CD14-positive monocyte (primary cell): Measurements from ENCODE around the gene HMGXB3. TPM values are rescaled to one million over a fixed set of nuclear protein-coding genes. Genes with fewer than 3 reads are reported as not detected.
"Not testable (repeated sequence)": the region's sequence is repeated elsewhere in the genome, so short reads cannot be mapped to it uniquely, and the experiment has no call there.

Experiments used
- DNase-seq, 3 donors: peaks; one replicate each; pipeline ENCODE4 v3.0.0-alpha.2; 2011 to 2022
- H2AFZ ChIP-seq: 2 replicates; pipeline ENCODE4 v1.6.0; 2012; ENCODE audit warnings: mild to moderate bottlenecking, low read depth, low read length, inconsistent platforms; ENCODE audit not compliant: insufficient read depth, poor library complexity, severe bottlenecking
- H3K27ac ChIP-seq, 2 donors: 1 replicate in 1 of 2; 2 replicates in 1 of 2; pipeline ENCODE4 v1.5.1; 2012 to 2013; ENCODE audit warnings: low read length in 2 of 2, control low read depth in 1 of 2, inconsistent platforms in 1 of 2, low read depth in 1 of 2, mild to moderate bottlenecking in 1 of 2
- H3K27me3 ChIP-seq, 2 donors: one replicate each; pipeline versions ENCODE4 v1.6.0 to v1.6.1; 2011 to 2013; ENCODE audit warnings: low read length in 2 of 2; ENCODE audit not compliant: control insufficient read depth in 2 of 2, insufficient read depth in 2 of 2
- H3K36me3 ChIP-seq, 2 donors: replicated peaks in 1 of 2; 1 replicate in 1 of 2; 2 replicates in 1 of 2; pipeline versions ENCODE4 v1.5.1 to v1.6.1; 2012 to 2013; ENCODE audit warnings: low read length in 2 of 2, control low read depth in 1 of 2, inconsistent platforms in 1 of 2, mild to moderate bottlenecking in 1 of 2; ENCODE audit not compliant: insufficient read depth in 2 of 2, control insufficient read depth in 1 of 2
- H3K4me1 ChIP-seq, 2 donors: 1 replicate in 1 of 2; 2 replicates in 1 of 2; pipeline versions ENCODE4 v1.5.1 to v1.6.1; 2012 to 2013; ENCODE audit warnings: low read length in 2 of 2, control low read depth in 1 of 2, inconsistent platforms in 1 of 2, mild to moderate bottlenecking in 1 of 2, moderate library complexity in 1 of 2; ENCODE audit not compliant: insufficient read depth in 2 of 2, control insufficient read depth in 1 of 2
- H3K4me2 ChIP-seq: replicated peaks from 2 replicates; pipeline ENCODE3; 2012; ENCODE audit warnings: low read length, moderate library complexity, mild to moderate bottlenecking; ENCODE audit not compliant: poor library complexity, severe bottlenecking; ENCODE audit errors: extremely low read depth
- H3K4me3 ChIP-seq, 3 experiments: fragments of 200-600 bp in 1 of 3; sonication (generic) in 1 of 3; replicated peaks in 1 of 3; 1 replicate in 2 of 3; 2 replicates in 1 of 3; pipeline ENCODE4 v1.5.1; 2011 to 2013; ENCODE audit warnings: low read length in 3 of 3, mild to moderate bottlenecking in 3 of 3, control low read depth in 2 of 3, low read depth in 2 of 3, inconsistent platforms in 1 of 3, moderate library complexity in 1 of 3
- H3K79me2 ChIP-seq: 2 replicates; pipeline ENCODE4 v1.6.0; 2012; ENCODE audit warnings: mild to moderate bottlenecking, control low read depth, inconsistent platforms, low read length, moderate library complexity; ENCODE audit not compliant: insufficient read depth
- H3K9ac ChIP-seq: 2 replicates; pipeline ENCODE4 v1.6.0; 2017; ENCODE audit warnings: low read length, mild to moderate bottlenecking; ENCODE audit not compliant: insufficient read depth, poor library complexity, severe bottlenecking
- H3K9me3 ChIP-seq, 2 donors: replicated peaks in 1 of 2; 1 replicate in 1 of 2; 2 replicates in 1 of 2; pipeline versions ENCODE4 v1.5.1 to v1.6.1; 2012 to 2013; ENCODE audit warnings: low read length in 2 of 2, control low read depth in 1 of 2; ENCODE audit not compliant: control insufficient read depth in 1 of 2, insufficient read depth in 1 of 2
- H4K20me1 ChIP-seq: 2 replicates; pipeline ENCODE4 v1.6.0; 2012; ENCODE audit warnings: mild to moderate bottlenecking, low read length, control low read depth, moderate library complexity; ENCODE audit not compliant: insufficient read depth
- H3K27ac Mint-ChIP-seq, 7 donors: one replicate each; pipeline ENCODE4 v1.8.0; 2020; ENCODE audit warnings: mild to moderate bottlenecking in 7 of 7, mixed read lengths in 7 of 7, moderate library complexity in 6 of 7, inconsistent platforms in 2 of 7
- H3K27me3 Mint-ChIP-seq, 3 donors: one replicate each; pipeline ENCODE4 v1.8.0; 2021 to 2022; ENCODE audit warnings: low read depth in 3 of 3, mild to moderate bottlenecking in 3 of 3, mixed read lengths in 3 of 3, moderate library complexity in 3 of 3, inconsistent platforms in 1 of 3
- H3K36me3 Mint-ChIP-seq, 2 donors: one replicate each; pipeline ENCODE4 v1.8.0; 2020; ENCODE audit warnings: mixed read lengths in 2 of 2, inconsistent platforms in 1 of 2, mild to moderate bottlenecking in 1 of 2
- H3K4me1 Mint-ChIP-seq: one replicate; pipeline ENCODE4 v1.8.0; 2020; ENCODE audit warnings: mild to moderate bottlenecking, mixed read lengths
- H3K4me3 Mint-ChIP-seq, 2 donors: one replicate each; pipeline ENCODE4 v1.8.0; 2020; ENCODE audit warnings: mild to moderate bottlenecking in 2 of 2, mixed read lengths in 2 of 2, moderate library complexity in 1 of 2
- H3K9me3 Mint-ChIP-seq, 7 donors: one replicate each; pipeline ENCODE4 v1.8.0; 2020 to 2022; ENCODE audit warnings: mixed read lengths in 7 of 7, mild to moderate bottlenecking in 6 of 7, moderate library complexity in 6 of 7, inconsistent platforms in 2 of 7
- WGBS: methylation state at CpG from one replicate; pipeline ENCODE4 v1.1.5; 2013; ENCODE audit warnings: missing lambda C conversion rate; ENCODE audit not compliant: insufficient coverage; 5-methylcytosine and 5-hydroxymethylcytosine counted together
- intact Hi-C, 2 donors: fragments of 100-400 bp; cut with micrococcal nuclease; formaldehyde crosslinking; loops; one replicate each; pipeline versions ENCODE4 v1.15.0 to v1.15.1; 2023
- polyA plus RNA-seq, 3 donors: library from polyadenylated mRNA; depleted of rRNA in 1 of 3; unstranded in 2 of 3; stranded (reverse) in 1 of 3; fragments of 300-500 nt in 2 of 3; fragments of >200 nt in 1 of 3; fragmentation: Illumina TruSeq in 2 of 3; gene quantifications; 1 replicate in 2 of 3; 2 replicates in 1 of 3; pipeline ENCODE4 v1.2.3, GENCODE V29; 2012 to 2021
- TF ChIP-seq, protein P1 (sequence below): fragments of 200-600 bp; IDR thresholded peaks from one replicate; pipeline ENCODE4 v1.8.0; 2022; ENCODE audit warnings: antibody characterized with exemption, mild to moderate bottlenecking

HMGXB3 gene
- polyA plus RNA-seq, 3 donors: 3.1 to 22.9 (median 6.2) TPM

DNA sequence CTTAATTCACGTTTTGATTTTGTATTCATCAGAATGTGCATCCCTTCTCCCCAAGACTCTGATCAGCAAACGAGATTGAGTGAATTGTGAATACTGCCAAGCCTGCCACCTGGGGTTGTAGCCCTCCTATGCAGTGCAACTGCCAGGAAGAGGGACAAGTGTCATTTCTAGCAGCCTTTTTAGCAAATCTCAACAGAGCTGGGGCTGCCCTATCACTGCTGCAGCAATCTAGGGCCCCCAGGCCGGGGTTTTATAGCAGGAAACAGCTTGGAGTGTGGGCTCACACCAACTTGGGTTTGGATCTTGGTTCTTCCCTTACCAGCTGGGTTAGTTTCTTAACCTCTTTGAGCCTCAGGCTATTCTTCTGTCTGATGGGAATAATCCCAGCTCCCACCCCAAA, 81.8 kb downstream of the HMGXB3 start:
- Mint-ChIP-seq H3K27me3 (peaks cover 0 to 7% (median 3%) of the 10 kb centered on the region in 3 donors), H3K9me3 (peaks cover 0 to 2% (median 0%) of the 10 kb centered on the region in 7 donors), H3K36me3 (peaks cover 29 to 35% of the 10 kb centered on the region in 2 donors), H3K27ac (peak overlapping the region; percentile 91 to 96 (median 94)), H3K4me1 (peaks cover 80% of the 10 kb centered on the region), H3K4me3 (peak overlapping the region; percentile 96 to 98)
- 8% methylated on average over 2 of the region's 3 CpGs for WGBS
- TF ChIP-seq, protein P1, sequence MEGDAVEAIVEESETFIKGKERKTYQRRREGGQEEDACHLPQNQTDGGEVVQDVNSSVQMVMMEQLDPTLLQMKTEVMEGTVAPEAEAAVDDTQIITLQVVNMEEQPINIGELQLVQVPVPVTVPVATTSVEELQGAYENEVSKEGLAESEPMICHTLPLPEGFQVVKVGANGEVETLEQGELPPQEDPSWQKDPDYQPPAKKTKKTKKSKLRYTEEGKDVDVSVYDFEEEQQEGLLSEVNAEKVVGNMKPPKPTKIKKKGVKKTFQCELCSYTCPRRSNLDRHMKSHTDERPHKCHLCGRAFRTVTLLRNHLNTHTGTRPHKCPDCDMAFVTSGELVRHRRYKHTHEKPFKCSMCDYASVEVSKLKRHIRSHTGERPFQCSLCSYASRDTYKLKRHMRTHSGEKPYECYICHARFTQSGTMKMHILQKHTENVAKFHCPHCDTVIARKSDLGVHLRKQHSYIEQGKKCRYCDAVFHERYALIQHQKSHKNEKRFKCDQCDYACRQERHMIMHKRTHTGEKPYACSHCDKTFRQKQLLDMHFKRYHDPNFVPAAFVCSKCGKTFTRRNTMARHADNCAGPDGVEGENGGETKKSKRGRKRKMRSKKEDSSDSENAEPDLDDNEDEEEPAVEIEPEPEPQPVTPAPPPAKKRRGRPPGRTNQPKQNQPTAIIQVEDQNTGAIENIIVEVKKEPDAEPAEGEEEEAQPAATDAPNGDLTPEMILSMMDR: no peak
- Histone ChIP-seq H4K20me1 (peaks cover 81% of the 10 kb centered on the region), H2AFZ (no peak overlapping the region), H3K27ac (peak overlapping the region; percentile 65 to 83), H3K4me3 (peak overlapping the region; percentile 61 to 87 (median 81)), H3K9me3 (no peaks in the 10 kb centered on the region), H3K36me3 (peaks cover 41% of the 10 kb centered on the region in 2 donors), H3K4me1 (peaks cover 55 to 62% of the 10 kb centered on the region in 2 donors), H3K79me2 (peaks cover 95% of the 10 kb centered on the region), H3K9ac (peak overlapping the region; percentile 58), H3K4me2 (peak overlapping the region; percentile 88), H3K27me3 (no peaks in the 10 kb centered on the region)
- intact Hi-C loops: no loop called here
- no peak for DNase-seq

DNA sequence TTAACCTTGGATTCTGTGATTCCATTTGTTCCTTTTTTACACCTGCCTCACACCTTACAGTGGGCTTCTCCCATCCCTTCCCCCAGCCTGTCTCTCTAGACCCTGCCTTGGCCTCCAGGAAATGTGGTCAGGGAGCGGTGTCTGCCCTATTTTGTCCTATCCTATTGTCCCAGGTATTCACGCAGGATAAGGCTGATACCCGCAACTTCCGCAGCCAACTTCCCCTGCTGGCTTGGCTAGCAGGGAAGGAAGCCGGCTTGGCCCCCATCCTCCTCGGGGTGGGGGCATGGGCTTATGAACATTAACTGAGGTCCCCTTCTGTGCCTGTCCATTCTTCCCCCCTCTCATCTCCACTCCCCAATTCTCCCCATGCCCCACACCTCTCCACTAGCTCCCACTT, 82.3 kb downstream of the HMGXB3 start:
- Histone ChIP-seq H3K36me3 (peaks cover 36% of the 10 kb centered on the region in 2 donors), H3K4me3 (peak overlapping the region; percentile 61 to 87 (median 81)), H3K4me1 (peaks cover 60 to 68% of the 10 kb centered on the region in 2 donors), H3K9me3 (no peaks in the 10 kb centered on the region), H2AFZ (no peak overlapping the region), H3K27me3 (no peaks in the 10 kb centered on the region), H4K20me1 (peaks cover 76% of the 10 kb centered on the region), H3K27ac (peak overlapping the region; percentile 65 to 83), H3K9ac (peak overlapping the region; percentile 58), H3K4me2 (peak overlapping the region; percentile 88), H3K79me2 (peaks cover 97% of the 10 kb centered on the region)
- intact Hi-C loops: no loop called here
- Mint-ChIP-seq H3K27ac (peak overlapping the region; percentile 91 to 96 (median 94)), H3K36me3 (peaks cover 29 to 35% of the 10 kb centered on the region in 2 donors), H3K4me3 (peak overlapping the region; percentile 96 to 98), H3K27me3 (peaks cover 0 to 7% (median 5%) of the 10 kb centered on the region in 3 donors), H3K9me3 (peaks cover 0 to 2% (median 0%) of the 10 kb centered on the region in 7 donors), H3K4me1 (peaks cover 84% of the 10 kb centered on the region)
- TF ChIP-seq, protein P1: no peak
- peak in 2 of 3 donors; percentile 44 to 48 for DNase-seq
- WGBS: 2% methylated on average over 5 of the region's 6 CpGs

DNA sequence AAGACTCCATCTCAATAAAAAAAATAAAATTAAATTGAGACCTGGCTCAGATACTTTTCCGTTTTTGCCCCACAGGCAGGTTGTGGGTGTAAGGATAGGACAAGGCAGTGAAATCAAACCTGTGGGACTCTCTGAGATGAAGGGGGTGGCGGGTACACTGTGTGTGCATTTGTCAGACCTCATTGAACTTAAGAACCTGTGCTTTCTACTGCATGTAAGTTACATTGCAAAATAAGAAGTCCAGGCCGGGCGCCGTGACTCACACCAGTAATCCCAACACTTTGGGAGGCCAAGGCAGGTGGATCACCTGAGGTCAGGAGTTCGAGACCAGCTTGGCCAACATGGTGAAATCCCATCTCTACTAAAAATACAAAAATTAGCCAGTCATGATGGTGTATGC, 84.2 kb downstream of the HMGXB3 start:
- intact Hi-C loops: loop anchor here (5.0 kb wide), 1 partner anchor 38 kb away; no protein-coding TSS in a partner anchor
- not testable (repeated sequence) for H2AFZ ChIP-seq, H3K9me3 ChIP-seq, H3K27me3 ChIP-seq, H3K27me3 Mint-ChIP-seq, H3K9me3 Mint-ChIP-seq
- Mint-ChIP-seq H3K4me3 (peak overlapping the region; percentile 96 to 98), H3K4me1 (peaks cover 85% of the 10 kb centered on the region), H3K36me3 (peaks cover 22 to 28% of the 10 kb centered on the region in 2 donors), H3K27ac (peak overlapping the region; percentile 78 to 95 (median 92))
- peaks cover 67 to 82% of the 10 kb centered on the region in 2 donors for H3K4me1 ChIP-seq
- peak overlapping the region; percentile 61 to 87 (median 81) for H3K4me3 ChIP-seq
- H3K4me2 ChIP-seq: peak overlapping the region; percentile 88
- H3K79me2 ChIP-seq: peaks cover 81% of the 10 kb centered on the region
- H3K27ac ChIP-seq: peak overlapping the region; percentile 51 to 83
- H3K36me3 ChIP-seq: peaks cover 17% of the 10 kb centered on the region in 2 donors
- DNase-seq: peak in 2 of 3 donors; percentile 29 to 52
- peaks cover 57% of the 10 kb centered on the region for H4K20me1 ChIP-seq
- 89% methylated on average over 1 of the region's 6 CpGs for WGBS
- peak overlapping the region; percentile 72 for H3K9ac ChIP-seq
